Skeletal muscle tissue (tissue), 4 donors: ENCODE results near the gene LMAN1L. TPM values are rescaled to one million over a fixed set of nuclear protein-coding genes. Genes with fewer than 3 reads are reported as not detected.
A peak's percentile ranks its signal among the peaks of the same experiment; 100 is the strongest.

Experiments
- H3K27ac ChIP-seq: one replicate; pipeline ENCODE4 v1.7.0; 2013; ENCODE audit warnings: mild to moderate bottlenecking, low read depth, low read length, inconsistent platforms
- H3K27me3 ChIP-seq, 3 donors: one replicate each; pipeline ENCODE4 v1.7.0; 2013; ENCODE audit warnings: low read length in 3 of 3; ENCODE audit not compliant: control insufficient read depth in 3 of 3, insufficient read depth in 3 of 3
- H3K36me3 ChIP-seq, 3 donors: one replicate each; pipeline ENCODE4 v1.7.0; 2013; ENCODE audit warnings: low read length in 3 of 3; ENCODE audit not compliant: control insufficient read depth in 3 of 3, insufficient read depth in 3 of 3
- H3K4me1 ChIP-seq, 3 donors: one replicate each; pipeline ENCODE4 v1.7.0; 2013; ENCODE audit warnings: low read length in 3 of 3, mild to moderate bottlenecking in 3 of 3; ENCODE audit not compliant: control insufficient read depth in 3 of 3, insufficient read depth in 3 of 3
- H3K4me3 ChIP-seq, 3 donors: one replicate each; pipeline ENCODE4 v1.7.0; 2013; ENCODE audit warnings: low read length in 3 of 3
- H3K9ac ChIP-seq, 3 donors: one replicate each; pipeline ENCODE4 v1.7.0; 2013; ENCODE audit warnings: low read length in 3 of 3, mild to moderate bottlenecking in 3 of 3, moderate library complexity in 2 of 3, low read depth in 1 of 3
- H3K9me3 ChIP-seq, 3 donors: one replicate each; pipeline ENCODE4 v1.7.0; 2013; ENCODE audit warnings: low read length in 3 of 3; ENCODE audit not compliant: control insufficient read depth in 3 of 3
- total RNA-seq: library from RNA; depleted of rRNA; stranded (reverse); fragments of >200 nt; gene quantifications from one replicate; pipeline ENCODE4 v1.2.3, GENCODE V29; 2014
- donor health status: Osteomylitis.

The LMAN1L gene
- total RNA-seq, 1 donor from 2014 or later, result not detected

- peaks cover 20 to 23% (median 23%) of the 10 kb centered on the region in 3 donors for H3K4me1 ChIP-seq
- H3K36me3 ChIP-seq, result peaks cover 28 to 54% (median 36%) of the 10 kb centered on the region in 3 donors
- H3K27ac ChIP-seq, result no peak overlapping the region
- no peaks in the 10 kb centered on the region for H3K9me3 ChIP-seq
- no peak overlapping the region for H3K9ac ChIP-seq
- no peaks in the 10 kb centered on the region for H3K27me3 ChIP-seq
- no peak overlapping the region for H3K4me3 ChIP-seq
Observed at GRCh38 chr15:74840851-74841775, 28.5 kb downstream of the LMAN1L start.

GRCh38 chr15:74841891-74842373, 29.3 kb downstream of the LMAN1L start:
- Histone ChIP-seq H3K36me3 (peaks cover 24 to 48% (median 32%) of the 10 kb centered on the region in 3 donors), H3K4me3 (peak overlapping the region; percentile 70 to 94 (median 93)), H3K4me1 (peaks cover 20 to 23% (median 23%) of the 10 kb centered on the region in 3 donors), H3K27ac (no peak overlapping the region), H3K27me3 (no peaks in the 10 kb centered on the region), H3K9ac (peak overlapping the region in 2 of 3 donors; percentile 89 to 95), H3K9me3 (no peaks in the 10 kb centered on the region)

- H3K27me3 ChIP-seq, result no peaks in the 10 kb centered on the region
- no peaks in the 10 kb centered on the region for H3K9me3 ChIP-seq
- peaks cover 24 to 51% (median 34%) of the 10 kb centered on the region in 3 donors for H3K36me3 ChIP-seq
- H3K4me1 ChIP-seq, result peaks cover 26 to 32% (median 30%) of the 10 kb centered on the region in 3 donors
- H3K4me3 ChIP-seq, result peak within 1 kb of the TSS; percentile 70 to 94 (median 93)
- peak within 1 kb of the TSS; percentile 92 for H3K27ac ChIP-seq
- H3K9ac ChIP-seq, result peak within 1 kb of the TSS; percentile 86 to 95 (median 89)
Observed at GRCh38 chr15:74842581-74843444, 30.2 kb downstream of the LMAN1L start, which contains the start of gene ULK3. ULK3 (minus strand) TSS chr15:74843156; CDS start chr15:74843105, 51 bp downstream.

GRCh38 chr15:74843445-74843828, 30.8 kb downstream of the LMAN1L start:
- Histone ChIP-seq H3K27me3 (no peaks in the 10 kb centered on the region), H3K36me3 (peaks cover 31 to 51% (median 33%) of the 10 kb centered on the region in 3 donors), H3K4me3 (peak overlapping the region; percentile 56 to 93 (median 78)), H3K4me1 (peaks cover 33 to 38% (median 36%) of the 10 kb centered on the region in 3 donors), H3K9me3 (no peaks in the 10 kb centered on the region), H3K27ac (peak overlapping the region; percentile 92), H3K9ac (peak overlapping the region; percentile 85 to 95 (median 86))

- Histone ChIP-seq H3K27me3 (no peaks in the 10 kb centered on the region), H3K4me3 (peak overlapping the region; percentile 56 to 93 (median 78)), H3K36me3 (peaks cover 33 to 51% (median 35%) of the 10 kb centered on the region in 3 donors), H3K9ac (peak overlapping the region; percentile 85 to 95 (median 86)), H3K4me1 (peaks cover 34 to 41% (median 36%) of the 10 kb centered on the region in 3 donors), H3K9me3 (no peaks in the 10 kb centered on the region), H3K27ac (peak overlapping the region; percentile 92)
Observed at GRCh38 chr15:74843891-74844299, 31.3 kb downstream of the LMAN1L start.

- Histone ChIP-seq H3K9me3 (no peaks in the 10 kb centered on the region), H3K27me3 (no peaks in the 10 kb centered on the region), H3K4me3 (peak overlapping the region in 1 of 3 donors; percentile 13), H3K36me3 (peaks cover 29 to 46% (median 33%) of the 10 kb centered on the region in 3 donors), H3K27ac (peak overlapping the region; percentile 92), H3K4me1 (peaks cover 34 to 41% (median 36%) of the 10 kb centered on the region in 3 donors), H3K9ac (peak overlapping the region in 1 of 3 donors; percentile 95)
Observed at GRCh38 chr15:74844319-74845207, 31.9 kb downstream of the LMAN1L start.

- H3K4me3 ChIP-seq, result no peak overlapping the region
- no peak overlapping the region for H3K9ac ChIP-seq
- no peak overlapping the region for H3K27ac ChIP-seq
- H3K27me3 ChIP-seq, result no peaks in the 10 kb centered on the region
- H3K36me3 ChIP-seq, result peaks cover 32 to 45% (median 38%) of the 10 kb centered on the region in 3 donors
- H3K4me1 ChIP-seq, result peaks cover 34 to 41% (median 36%) of the 10 kb centered on the region in 3 donors
- H3K9me3 ChIP-seq, result no peaks in the 10 kb centered on the region
Observed at GRCh38 chr15:74845208-74845568, 32.6 kb downstream of the LMAN1L start.

GRCh38 chr15:74845581-74845980, 32.9 kb downstream of the LMAN1L start:
- no peak overlapping the region for H3K27ac ChIP-seq

More at GRCh38 chr15:74845581-74845980, 32.9 kb downstream of the LMAN1L start:
- Histone ChIP-seq H3K4me1 (peaks cover 34 to 41% (median 36%) of the 10 kb centered on the region in 3 donors), H3K4me3 (no peak overlapping the region), H3K27me3 (no peaks in the 10 kb centered on the region), H3K36me3 (peaks cover 33 to 45% (median 38%) of the 10 kb centered on the region in 3 donors), H3K9me3 (no peaks in the 10 kb centered on the region), H3K9ac (no peak overlapping the region)
